GM12872 (cell line): ENCODE results near the gene PDE11A.

Experiments
- TF ChIP-seq, protein P1 (sequence below): IDR thresholded peaks from 3 replicates; pipeline ENCODE4 v1.5.1; 2011; ENCODE audit warnings: low read depth, mild to moderate bottlenecking, low read length, moderate library complexity; ENCODE audit not compliant: insufficient read depth

The PDE11A gene

DNA sequence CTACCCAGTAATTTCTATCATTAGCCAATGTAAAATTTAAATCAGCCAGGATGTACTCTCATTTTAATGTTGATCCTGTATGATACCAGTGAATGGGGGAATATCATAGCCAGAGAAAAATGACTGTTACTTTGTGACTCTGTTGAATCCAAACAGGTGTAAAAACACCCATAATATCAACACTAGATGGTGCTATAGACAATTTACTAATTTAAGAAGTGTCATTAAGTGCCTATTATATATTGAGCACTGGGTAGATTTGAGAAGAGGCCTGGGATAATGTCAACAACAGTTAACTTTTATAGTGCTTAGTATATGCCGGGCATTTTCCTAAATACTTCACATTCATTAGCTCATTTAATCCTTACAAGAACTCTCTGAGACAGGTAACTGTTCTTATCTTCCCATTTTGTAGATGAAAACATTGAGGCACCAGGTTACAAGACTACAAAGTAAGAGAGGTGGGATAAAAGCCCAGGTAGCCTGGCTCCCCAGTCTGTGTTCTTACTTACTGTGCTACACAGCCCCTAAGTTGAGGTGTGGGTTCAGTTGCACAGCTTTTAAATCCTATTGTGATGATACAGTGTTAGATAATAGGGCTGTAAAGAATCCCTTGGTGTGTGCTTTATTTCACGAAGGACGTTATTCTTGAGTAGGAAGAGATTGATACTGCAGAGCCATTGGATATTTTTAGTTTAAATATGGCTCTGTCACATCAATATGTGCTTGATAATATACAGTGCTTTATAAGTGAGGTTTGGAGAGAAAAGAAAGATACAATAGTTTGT lies 354.6 kb downstream of the PDE11A start:
- TF ChIP-seq, protein P1, sequence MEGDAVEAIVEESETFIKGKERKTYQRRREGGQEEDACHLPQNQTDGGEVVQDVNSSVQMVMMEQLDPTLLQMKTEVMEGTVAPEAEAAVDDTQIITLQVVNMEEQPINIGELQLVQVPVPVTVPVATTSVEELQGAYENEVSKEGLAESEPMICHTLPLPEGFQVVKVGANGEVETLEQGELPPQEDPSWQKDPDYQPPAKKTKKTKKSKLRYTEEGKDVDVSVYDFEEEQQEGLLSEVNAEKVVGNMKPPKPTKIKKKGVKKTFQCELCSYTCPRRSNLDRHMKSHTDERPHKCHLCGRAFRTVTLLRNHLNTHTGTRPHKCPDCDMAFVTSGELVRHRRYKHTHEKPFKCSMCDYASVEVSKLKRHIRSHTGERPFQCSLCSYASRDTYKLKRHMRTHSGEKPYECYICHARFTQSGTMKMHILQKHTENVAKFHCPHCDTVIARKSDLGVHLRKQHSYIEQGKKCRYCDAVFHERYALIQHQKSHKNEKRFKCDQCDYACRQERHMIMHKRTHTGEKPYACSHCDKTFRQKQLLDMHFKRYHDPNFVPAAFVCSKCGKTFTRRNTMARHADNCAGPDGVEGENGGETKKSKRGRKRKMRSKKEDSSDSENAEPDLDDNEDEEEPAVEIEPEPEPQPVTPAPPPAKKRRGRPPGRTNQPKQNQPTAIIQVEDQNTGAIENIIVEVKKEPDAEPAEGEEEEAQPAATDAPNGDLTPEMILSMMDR, result peak; percentile 30; the same call in 1 of the 3 replicates

DNA sequence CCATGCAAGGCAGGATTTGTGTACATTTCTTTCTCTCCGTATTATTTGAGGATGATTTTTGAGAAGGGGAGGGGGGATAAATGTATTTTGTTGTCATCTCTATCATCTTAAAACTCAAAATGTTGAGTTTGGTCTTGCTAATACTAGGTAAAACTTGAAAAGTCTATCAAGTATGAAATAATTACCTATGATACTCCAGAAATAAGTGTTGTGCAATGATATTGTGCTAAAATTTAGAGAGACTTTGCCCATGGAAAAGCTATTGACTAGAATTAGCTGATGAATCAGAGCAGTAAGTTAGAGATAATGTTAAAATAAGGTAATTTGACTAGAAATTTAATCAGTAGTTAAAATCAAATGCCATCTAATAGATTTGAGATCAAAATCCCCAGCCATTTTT lies 356.1 kb downstream of the PDE11A start:
- TF ChIP-seq, protein P1, result no peak

DNA sequence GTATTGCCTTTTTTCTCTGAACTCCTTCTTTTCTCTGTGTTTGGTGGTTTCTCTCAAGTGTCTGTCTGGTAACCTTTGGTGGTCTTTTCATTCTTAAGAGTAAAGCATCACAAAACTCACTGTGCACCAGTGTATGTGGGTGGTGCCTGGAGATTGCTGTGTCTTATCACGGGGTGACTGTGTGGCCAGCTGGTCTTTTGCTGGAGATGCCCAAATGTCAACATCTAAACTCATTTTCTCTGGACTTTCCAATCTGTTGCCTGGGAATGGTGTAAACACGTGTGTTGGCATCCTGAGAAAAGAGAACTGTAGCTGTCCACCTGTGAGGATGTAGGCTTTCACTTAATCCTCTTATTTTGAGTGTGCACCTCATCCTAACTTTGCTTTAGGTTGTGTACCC lies 356.8 kb downstream of the PDE11A start:
- TF ChIP-seq, protein P1, result no peak

DNA sequence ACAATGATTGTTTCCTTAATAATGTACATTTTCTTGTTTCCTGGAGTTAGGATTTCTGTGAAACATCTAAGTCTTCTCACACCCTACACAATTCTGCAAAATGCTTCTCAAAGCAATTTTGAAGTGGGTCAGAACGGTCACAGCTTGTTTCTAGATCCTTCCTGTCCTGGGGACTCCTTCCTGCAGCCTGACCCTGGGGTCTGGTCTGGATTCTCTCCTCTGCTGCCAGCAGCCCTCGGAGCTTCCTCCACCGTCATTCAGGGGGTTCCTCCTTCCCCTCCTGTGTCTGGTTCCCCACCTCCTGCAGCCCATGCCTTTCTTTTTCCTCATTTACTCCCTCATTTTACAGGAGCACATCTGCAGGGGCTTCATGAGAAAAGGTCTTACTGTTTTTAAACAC lies 357.9 kb downstream of the PDE11A start:
- TF ChIP-seq, protein P1, result no peak

DNA sequence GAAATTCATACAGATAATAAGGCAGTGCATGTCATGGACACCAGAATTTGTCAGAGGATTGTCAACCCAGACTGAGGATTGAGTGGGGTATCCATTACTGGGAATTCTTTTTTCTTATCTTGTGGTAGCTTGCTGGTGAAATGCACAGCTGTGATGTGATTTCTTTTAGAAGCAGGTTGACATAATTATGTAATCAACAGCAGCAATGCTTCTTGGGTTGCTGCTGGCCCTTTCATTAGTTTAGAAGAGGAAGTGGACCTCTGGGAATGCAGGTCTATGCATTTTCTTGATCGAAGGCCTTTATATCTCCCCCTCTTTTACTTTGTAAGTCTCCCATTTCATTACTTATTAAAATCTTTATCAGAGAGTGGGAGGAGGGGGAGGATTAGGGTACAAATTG lies 360.1 kb downstream of the PDE11A start:
- TF ChIP-seq, protein P1, result no peak

DNA sequence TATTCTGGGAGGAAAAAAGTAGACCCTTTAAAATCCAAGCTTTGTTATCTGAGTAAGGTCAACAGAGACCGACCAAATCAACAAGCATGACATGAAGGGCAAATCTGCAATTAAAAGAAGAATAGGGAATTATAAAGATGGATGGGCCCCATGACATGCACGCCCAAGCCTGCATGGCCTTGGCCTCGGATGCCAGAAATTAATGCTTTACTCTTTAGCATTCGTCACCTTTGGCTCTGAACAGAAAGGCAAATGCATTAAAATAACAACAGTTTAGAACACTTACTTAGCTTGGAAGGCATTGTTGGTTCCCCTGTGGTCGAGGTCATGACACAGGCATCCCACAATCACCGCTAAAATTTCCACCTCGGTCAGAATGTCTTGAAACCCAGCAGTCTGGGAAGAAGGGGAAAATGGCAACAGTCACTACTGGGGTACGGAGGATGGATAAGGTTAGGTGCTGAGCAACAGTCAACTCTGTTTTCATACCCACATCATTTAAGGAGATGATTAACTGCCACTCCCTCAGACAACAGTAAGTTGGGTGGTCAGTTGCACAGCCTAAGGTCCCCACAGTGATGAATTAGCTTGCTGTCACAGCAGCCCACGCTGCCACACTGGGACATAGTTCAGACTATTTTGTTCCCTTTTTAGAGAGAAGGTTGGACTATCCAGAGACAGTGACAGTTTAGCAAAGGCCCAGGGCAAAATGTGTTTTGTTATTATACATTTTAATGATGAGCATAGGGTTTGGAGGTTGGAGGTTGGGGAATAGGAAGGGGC lies 360.9 kb downstream of the PDE11A start:
- TF ChIP-seq, protein P1, result no peak

DNA sequence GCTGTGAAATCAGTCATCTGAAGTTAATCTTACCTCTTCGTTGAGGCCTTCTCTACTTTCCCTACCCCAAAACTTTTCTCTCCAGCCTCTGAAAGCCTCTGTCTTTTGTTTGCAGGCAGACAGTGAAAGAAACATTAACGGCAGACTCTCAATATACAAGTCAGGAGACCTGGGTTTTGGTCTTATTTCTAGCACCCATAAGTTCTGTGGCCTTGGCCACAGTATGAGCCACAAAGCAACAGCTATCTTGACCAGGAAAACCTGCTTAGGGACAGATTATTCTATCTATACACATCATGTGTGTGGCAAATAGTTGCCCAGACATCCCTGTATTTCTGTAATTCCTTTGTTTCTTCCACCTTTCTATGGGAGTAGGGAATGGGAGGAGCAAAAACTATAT lies 361.7 kb downstream of the PDE11A start:
- TF ChIP-seq, protein P1, result no peak
